HG02623 (cell line): ENCODE measurements around the gene KCTD7.
"Not testable (repeated sequence)": the region's sequence is repeated elsewhere in the genome, so short reads cannot be mapped to it uniquely, and the experiment has no call there.

Experiments used
- ATAC-seq: cut with Tn5 transposase; IDR thresholded peaks from one replicate; pipeline ENCODE4 v1.9.1; 2021; ENCODE audit warnings: moderate library complexity; ENCODE audit not compliant: unreplicated experiment

KCTD7 gene

GRCh38 chr7:66615699-66616098 is 13.0 kb upstream of the KCTD7 start:
- ATAC-seq: no peak

GRCh38 chr7:66617295-66617694 is 11.4 kb upstream of the KCTD7 start:
- no peak for ATAC-seq

DNA sequence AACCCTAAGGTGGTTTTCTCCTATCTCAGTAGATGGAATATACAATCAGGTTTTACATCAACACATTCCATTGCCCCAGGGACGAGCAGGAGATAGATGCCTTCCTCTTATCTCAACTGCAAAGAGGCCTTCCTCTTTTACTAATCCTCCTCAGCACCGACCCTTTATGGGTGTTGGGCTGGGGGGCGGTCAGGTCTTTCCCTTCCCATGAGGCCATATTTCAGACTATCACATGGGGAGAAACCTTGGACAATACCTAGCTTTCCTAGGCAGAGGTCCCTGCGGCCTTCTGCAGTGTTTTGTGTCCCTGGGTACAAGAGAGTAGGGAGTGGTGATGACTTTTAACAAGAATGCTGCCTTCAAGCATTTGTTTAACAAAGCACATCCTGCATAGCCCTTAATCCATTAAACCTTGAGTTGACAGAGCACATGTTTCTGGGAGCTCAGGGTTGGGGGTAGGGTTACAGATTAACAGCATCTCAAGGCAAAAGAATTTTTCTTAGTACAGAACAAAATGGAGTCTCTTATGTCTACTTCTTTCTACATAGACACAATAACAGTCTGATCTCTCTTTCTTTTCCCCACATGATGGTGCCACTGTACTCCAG is 9.2 kb upstream of the KCTD7 start:
- ATAC-seq: not testable (repeated sequence)

DNA sequence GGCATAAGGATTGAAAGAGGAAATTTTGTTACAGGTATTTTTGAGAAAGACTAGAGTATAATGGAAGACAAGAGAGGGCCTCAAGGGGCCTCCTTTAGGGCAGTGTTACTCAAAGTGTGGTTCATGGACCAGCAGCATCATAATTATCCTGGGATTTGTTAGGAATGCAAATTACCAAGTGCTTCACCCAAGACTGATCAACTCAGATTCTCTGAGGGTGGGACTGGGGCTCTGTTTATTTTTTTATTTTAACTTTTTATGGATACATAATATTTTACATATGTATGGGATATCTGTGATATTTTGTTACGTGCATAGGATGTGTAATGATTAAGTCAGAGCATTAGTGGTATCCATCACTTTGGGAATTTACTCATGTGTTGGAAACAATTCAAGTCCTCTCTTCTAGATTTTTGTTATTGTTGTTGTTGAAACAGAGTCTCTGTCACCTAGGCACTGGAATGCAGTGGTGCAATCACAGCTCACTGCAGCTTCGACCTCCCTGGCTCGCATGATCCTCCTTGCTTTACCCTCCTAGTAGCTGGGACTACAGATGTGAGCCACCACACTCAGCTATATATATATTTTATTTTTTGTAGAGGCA is 2.2 kb upstream of the KCTD7 start:
- ATAC-seq: no peak

GRCh38 chr7:66627151-66627681 is 1.5 kb upstream of the KCTD7 start:
- ATAC-seq: no peak

- peak; percentile 3 for ATAC-seq
Measured at GRCh38 chr7:66627881-66628360, 760 bp upstream of the KCTD7 start.

DNA sequence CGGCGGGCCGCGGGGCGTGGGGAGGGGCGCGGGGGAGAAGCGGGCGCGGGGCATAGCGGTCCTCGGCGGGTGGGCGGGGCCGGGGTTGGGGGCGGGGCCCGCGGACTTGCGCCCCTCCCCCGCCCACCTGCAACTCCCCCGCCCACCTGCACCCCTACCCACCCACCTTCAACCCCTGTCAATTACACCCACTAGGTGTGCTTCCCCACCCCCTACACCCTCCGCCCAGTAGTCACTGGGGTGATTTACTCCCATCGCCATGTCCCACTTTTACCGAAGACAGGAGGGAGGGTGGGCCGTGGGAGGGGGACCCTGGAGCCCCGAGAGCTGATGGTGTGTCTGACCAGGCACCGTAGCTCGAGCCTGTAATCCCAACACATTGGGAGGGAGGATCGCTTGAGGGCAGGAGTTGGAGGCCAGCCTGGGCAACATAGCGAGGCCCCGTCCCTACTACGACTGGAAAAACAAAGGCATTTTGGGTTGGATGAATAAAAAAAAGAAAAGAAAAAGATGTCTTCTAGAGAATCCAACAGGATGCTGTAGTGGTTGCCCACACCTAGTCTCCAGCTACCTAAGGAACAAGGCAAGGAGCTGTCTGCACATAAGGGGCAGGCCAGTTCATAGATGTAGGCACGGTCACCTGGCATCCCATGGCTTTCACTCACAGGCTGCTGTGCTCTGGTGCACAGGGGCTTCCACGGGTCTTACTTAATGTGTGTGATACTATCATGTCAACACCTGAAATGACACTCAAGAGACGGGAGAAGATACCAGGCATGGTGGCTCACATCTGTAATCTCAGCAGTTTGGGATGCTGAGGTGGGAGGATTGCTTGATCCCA is 761 bp downstream of the KCTD7 start:
- ATAC-seq: peak; percentile 7

DNA sequence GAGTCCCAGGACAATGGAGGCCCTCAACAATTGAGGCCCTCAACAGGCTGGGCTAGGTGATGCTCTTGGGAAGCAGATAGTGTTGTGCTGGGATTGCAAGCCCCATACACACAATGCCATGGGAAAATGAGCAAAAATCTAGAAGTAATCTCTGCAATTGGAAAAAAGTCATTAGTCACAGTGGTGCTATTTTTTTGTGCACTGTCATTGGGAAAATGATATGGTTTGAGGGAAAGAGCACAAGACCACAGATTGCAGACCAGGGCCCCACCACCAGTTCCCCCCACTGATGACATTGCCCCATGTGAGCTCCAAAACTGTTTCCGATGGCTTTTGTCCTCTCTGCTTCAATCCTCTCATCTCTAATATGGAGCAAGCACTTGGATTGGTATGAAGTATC is 1.9 kb downstream of the KCTD7 start:
- ATAC-seq: no peak

GRCh38 chr7:66631471-66631870 is 2.8 kb downstream of the KCTD7 start:
- ATAC-seq: no peak

- ATAC-seq: no peak
Measured at GRCh38 chr7:66634816-66635215, 6.1 kb downstream of the KCTD7 start.

DNA sequence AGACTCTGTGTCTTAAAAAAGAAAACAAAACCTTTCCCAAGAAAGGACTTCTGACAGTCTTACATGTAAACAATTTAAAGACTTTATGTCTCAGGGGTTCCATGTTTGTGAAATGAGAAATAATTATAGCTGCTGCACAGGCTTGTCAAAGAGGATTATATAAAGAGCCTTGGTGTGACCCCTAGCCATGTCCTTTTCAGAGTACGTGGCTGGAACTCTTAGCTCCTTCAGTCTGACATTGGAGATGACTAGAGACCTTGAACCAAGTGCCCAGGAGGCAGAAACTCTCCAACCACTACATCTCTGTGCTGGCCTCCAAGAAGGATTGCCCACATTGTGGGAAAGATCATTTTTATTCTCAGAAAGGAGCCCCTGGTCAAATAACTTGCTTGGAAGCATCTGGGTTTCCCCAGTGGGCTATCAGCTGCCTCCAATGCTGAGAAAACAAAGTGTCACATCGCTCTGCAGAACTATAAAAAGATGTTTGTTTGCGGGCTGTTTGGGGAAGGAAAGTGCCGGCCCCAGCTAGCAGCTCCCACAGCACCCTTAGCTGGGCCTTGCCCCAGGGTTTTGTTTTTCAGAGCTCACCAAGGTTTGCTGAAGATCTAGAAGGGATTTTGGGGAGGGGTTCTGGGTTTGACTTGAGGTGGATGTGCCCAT is 6.8 kb downstream of the KCTD7 start:
- not testable (repeated sequence) for ATAC-seq

GRCh38 chr7:66635982-66636546 is 7.4 kb downstream of the KCTD7 start:
- not testable (repeated sequence) for ATAC-seq

- no peak for ATAC-seq
Measured at GRCh38 chr7:66638309-66639099, 9.8 kb downstream of the KCTD7 start.

- no peak for ATAC-seq
Measured at GRCh38 chr7:66639773-66640172, 11.1 kb downstream of the KCTD7 start.

- ATAC-seq: no peak
Measured at GRCh38 chr7:66640802-66641525, 12.3 kb downstream of the KCTD7 start.

GRCh38 chr7:66641526-66641871 is 12.8 kb downstream of the KCTD7 start:
- no peak for ATAC-seq

DNA sequence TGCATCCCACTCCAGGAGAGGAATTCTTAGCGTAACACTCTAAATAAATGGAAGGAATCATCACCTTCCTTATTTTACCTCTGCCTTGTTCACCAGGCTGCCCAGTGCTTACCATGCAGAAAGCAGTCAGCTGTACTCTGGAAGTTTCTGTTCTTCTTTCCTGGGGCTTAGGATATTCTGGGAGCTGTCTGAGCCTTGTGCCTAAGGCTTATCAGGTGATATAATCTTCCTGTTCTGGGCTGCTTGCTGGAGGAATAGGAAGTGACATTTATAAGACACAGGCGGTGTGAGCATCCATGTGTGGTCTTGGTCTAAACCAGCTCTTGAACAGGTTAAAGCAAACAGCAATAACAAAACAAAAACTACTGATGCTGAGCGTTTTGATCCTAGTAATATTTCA is 13.5 kb downstream of the KCTD7 start:
- ATAC-seq: no peak

DNA sequence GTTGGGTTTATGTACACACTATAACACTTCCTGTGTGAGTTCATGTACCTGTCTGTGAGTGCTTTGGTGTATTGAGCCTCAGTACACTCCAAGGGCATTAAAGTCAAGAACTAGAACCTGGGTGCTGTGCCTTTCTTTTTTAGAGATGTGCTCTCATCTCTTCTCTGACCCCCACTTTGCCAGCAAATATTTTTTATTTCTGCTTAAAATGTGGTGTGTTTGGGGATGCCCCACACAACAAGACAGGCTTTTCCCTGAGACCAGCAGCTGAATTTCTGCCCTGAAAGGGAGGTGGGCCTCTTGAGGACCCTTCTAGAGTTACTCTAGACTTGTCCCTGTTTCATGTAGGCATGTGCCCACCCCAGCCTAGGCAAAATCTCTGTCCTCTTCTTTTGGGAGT is 14.3 kb downstream of the KCTD7 start:
- ATAC-seq: no peak

DNA sequence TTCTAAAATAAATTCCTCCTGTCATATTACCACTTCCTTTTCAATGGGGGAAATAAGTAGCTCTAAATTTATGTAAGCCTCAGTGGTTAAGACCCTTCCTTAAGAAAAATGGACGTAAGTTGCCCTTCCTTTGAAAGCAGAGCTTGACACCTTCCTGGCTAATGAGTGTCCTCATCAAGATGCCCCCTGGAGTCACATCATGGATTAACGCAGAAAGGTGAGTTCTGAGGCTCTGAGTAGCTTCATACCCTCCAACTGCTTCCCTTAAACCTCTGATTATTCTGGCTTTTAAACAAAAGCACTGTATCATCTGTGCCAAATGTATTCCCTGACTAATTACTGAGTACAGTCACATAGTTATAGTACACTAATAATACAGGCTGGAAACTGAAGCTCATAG is 14.7 kb downstream of the KCTD7 start:
- ATAC-seq: no peak
